ENCODE results near the gene PRSS36. TPM values are rescaled to one million over a fixed set of nuclear protein-coding genes. Genes with fewer than 3 reads are reported as not detected.

The PRSS36 gene
- total and polyA plus RNA-seq, 3 donors from 2014 or later: 5.4 to 8.3 (median 7.1) TPM

DNA sequence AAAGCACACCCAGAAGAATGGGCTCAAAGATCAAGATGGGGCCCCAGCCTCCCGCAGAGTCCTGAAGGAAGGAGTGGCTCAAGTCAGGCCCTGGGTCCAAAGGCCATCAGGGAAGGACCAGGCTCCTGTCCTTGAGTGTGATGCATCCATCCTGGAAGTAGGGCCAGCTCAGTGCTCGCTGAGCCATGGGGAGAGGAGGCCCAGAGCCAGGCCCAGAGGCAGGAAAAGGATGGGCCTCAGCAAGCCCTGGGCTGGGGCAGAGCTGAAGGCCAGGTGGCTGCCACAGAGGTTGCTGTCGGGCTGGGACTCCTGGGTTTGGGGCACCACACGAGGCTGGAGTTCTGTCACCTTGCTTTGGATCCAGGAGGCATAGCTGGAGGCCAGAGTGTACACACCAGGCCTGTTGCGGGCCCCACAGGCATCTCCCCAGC, 18.0 kb downstream of the PRSS36 start:
- no peak overlapping the region for H3K27ac ChIP-seq
- intact Hi-C loops (cut with DNase I; ENCODE audit: low total_unique reads): no loop called here
- 89 to 92% methylated on average over 3 to 5 of the region's 5 CpGs for WGBS, 2 donors
- H3K4me3 ChIP-seq: no peak overlapping the region
- no peak for TF ChIP-seq CTCF (IDR thresholded peaks at IDR 0.05)
- no peak for TF ChIP-seq POLR2A (IDR thresholded peaks at IDR 0.05)
- no peaks in the 10 kb centered on the region for H3K27me3 ChIP-seq
- H3K9me3 ChIP-seq: no peaks in the 10 kb centered on the region
- peaks cover 5% of the 10 kb centered on the region for H3K36me3 ChIP-seq (ENCODE audit: low read depth, missing control alignments)
- H3K4me1 ChIP-seq: peaks cover 30% of the 10 kb centered on the region
- DNase-seq: no peak

DNA sequence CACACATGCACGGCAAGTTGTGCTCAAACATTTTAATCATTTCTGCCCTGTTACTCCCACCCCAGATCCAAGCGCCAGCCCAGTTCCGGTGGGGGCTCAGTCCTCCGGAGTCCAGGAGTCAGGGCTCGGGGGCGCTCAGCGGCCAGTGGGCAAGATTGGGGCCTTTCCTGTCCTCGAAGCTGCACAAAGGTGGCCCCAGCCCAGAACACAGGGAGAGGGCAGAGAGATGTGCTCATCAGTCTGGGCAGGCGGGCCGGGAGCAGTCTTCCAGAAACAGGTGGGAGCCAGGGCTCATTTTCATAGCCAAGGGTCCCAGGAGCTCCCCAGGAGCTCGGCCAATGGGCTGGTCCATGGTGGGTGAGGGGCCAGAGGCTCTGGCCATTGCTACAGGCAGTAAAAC, 18.4 kb downstream of the PRSS36 start:
- Histone ChIP-seq H3K27ac (no peak overlapping the region), H3K27me3 (no peaks in the 10 kb centered on the region), H3K36me3 (ENCODE audit: low read depth, missing control alignments) (peaks cover 5% of the 10 kb centered on the region), H3K4me1 (peaks cover 30% of the 10 kb centered on the region), H3K9me3 (no peaks in the 10 kb centered on the region), H3K4me3 (no peak overlapping the region)
- DNase-seq: no peak
- intact Hi-C loops (cut with DNase I; ENCODE audit: low total_unique reads): no loop called here
- TF ChIP-seq CTCF (IDR thresholded peaks at IDR 0.05) (no peak), POLR2A (IDR thresholded peaks at IDR 0.05) (no peak)
- 88 to 100% methylated on average over 2 to 11 of the region's 11 CpGs for WGBS, 2 donors

DNA sequence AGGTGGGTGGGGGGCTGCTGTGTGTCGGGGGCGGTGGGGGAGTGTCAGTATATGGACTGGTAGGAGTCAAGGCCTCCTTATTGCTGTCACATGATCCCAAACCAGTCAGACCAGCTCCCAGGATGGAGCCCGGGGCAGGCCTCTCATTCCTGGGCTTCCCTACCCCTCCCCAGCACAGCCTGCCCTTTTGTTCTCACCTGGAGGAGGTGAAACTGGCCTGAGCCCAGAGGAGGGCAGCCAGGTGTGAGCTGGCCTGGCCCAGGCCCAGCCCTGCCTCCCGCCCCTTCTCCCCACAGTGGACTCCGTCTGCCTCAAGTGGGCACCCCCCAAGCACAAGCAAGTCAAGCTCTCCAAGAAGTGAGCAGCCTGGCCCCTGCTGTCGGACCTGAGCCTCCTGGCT, 19.0 kb downstream of the PRSS36 start:
- H3K27me3 ChIP-seq: no peaks in the 10 kb centered on the region
- no peaks in the 10 kb centered on the region for H3K9me3 ChIP-seq
- no peak for DNase-seq
- peaks cover 30% of the 10 kb centered on the region for H3K4me1 ChIP-seq
- TF ChIP-seq POLR2A (IDR thresholded peaks at IDR 0.05) (no peak), CTCF (IDR thresholded peaks at IDR 0.05) (no peak)
- intact Hi-C loops (cut with DNase I; ENCODE audit: low total_unique reads): no loop called here
- 40 to 81% methylated on average over 1 to 6 of the region's 6 CpGs for WGBS, 2 donors
- no peak overlapping the region for H3K27ac ChIP-seq
- no peak overlapping the region for H3K4me3 ChIP-seq
- H3K36me3 ChIP-seq (ENCODE audit: low read depth, missing control alignments): peaks cover 5% of the 10 kb centered on the region

- DNase-seq: no peak
Observed at GRCh38 chr16:31130336-31130891, 19.5 kb downstream of the PRSS36 start.

More at GRCh38 chr16:31130336-31130891, 19.5 kb downstream of the PRSS36 start:
- peak overlapping the region; percentile 57 to 89 for H3K27ac ChIP-seq
- intact Hi-C loops (cut with DNase I; ENCODE audit: low total_unique reads): no loop called here
- no peaks in the 10 kb centered on the region for H3K27me3 ChIP-seq
- TF ChIP-seq POLR2A (IDR thresholded peaks at IDR 0.05) (no peak), CTCF (IDR thresholded peaks at IDR 0.05) (no peak)
- peaks cover 30% of the 10 kb centered on the region for H3K4me1 ChIP-seq
- no peak overlapping the region for H3K4me3 ChIP-seq
- 71 to 100% methylated on average over 2 to 10 of the region's 10 CpGs for WGBS, 2 donors
- peaks cover 5% of the 10 kb centered on the region for H3K36me3 ChIP-seq (ENCODE audit: low read depth, missing control alignments)
- no peaks in the 10 kb centered on the region for H3K9me3 ChIP-seq

Data from testis (tissue), 3 donors.